ENCODE measurements around the gene SPATS2.

GRCh38 chr12:49446571-49446970 is 79.3 kb downstream of the SPATS2 start:
- TF ChIP-seq CTCF (conservative IDR thresholded peaks at IDR 0.05; ENCODE audit: low read length) (no peak), EZH2phosphoT487 (IDR thresholded peaks at IDR 0.05; ENCODE audit: borderline replicate concordance, low read depth, low read length) (no peak)
